Immature natural killer cell (primary cell): ENCODE measurements around the gene LPCAT1. TPM values are rescaled to one million over a fixed set of nuclear protein-coding genes. Genes with fewer than 3 reads are reported as not detected.
A peak's percentile ranks its signal among the peaks of the same experiment; 100 is the strongest.

Experiments used
- DNase-seq, 3 donors: peaks; one replicate each; pipeline ENCODE4 v3.0.0; 2022; ENCODE audit warnings: mixed read lengths in 1 of 3
- H3K27ac Mint-ChIP-seq, 6 donors: one replicate each; pipeline ENCODE4 v1.8.0; 2020; ENCODE audit warnings: mixed read lengths in 6 of 6, mild to moderate bottlenecking in 5 of 6, inconsistent platforms in 4 of 6, moderate library complexity in 3 of 6
- H3K27me3 Mint-ChIP-seq, 3 donors: one replicate each; pipeline ENCODE4 v1.8.0; 2020 to 2021; ENCODE audit warnings: low read depth in 3 of 3, mild to moderate bottlenecking in 3 of 3, mixed read lengths in 3 of 3, moderate library complexity in 3 of 3, inconsistent platforms in 1 of 3
- H3K36me3 Mint-ChIP-seq, 3 donors: one replicate each; pipeline ENCODE4 v1.8.0; 2020; ENCODE audit warnings: mixed read lengths in 3 of 3, inconsistent platforms in 2 of 3, mild to moderate bottlenecking in 2 of 3
- H3K4me1 Mint-ChIP-seq, 2 donors: one replicate each; pipeline ENCODE4 v1.8.0; 2020; ENCODE audit warnings: inconsistent platforms in 2 of 2, mild to moderate bottlenecking in 2 of 2, mixed read lengths in 2 of 2, moderate library complexity in 1 of 2
- H3K4me3 Mint-ChIP-seq, 5 donors: one replicate each; pipeline ENCODE4 v1.8.0; 2020; ENCODE audit warnings: mild to moderate bottlenecking in 5 of 5, mixed read lengths in 5 of 5, inconsistent platforms in 3 of 5, moderate library complexity in 3 of 5
- H3K9me3 Mint-ChIP-seq, 6 donors: one replicate each; pipeline ENCODE4 v1.8.0; 2020; ENCODE audit warnings: mild to moderate bottlenecking in 6 of 6, mixed read lengths in 6 of 6, inconsistent platforms in 4 of 6, moderate library complexity in 3 of 6
- polyA plus RNA-seq, 3 donors: library from polyadenylated mRNA; unstranded; fragments of 300-500 nt; fragmentation: Illumina TruSeq; gene quantifications; one replicate each; pipeline ENCODE4 v1.2.3, GENCODE V29; 2021

The LPCAT1 gene
- polyA plus RNA-seq, 3 donors from 2014 or later, result 107 to 255 (median 144) TPM

DNA sequence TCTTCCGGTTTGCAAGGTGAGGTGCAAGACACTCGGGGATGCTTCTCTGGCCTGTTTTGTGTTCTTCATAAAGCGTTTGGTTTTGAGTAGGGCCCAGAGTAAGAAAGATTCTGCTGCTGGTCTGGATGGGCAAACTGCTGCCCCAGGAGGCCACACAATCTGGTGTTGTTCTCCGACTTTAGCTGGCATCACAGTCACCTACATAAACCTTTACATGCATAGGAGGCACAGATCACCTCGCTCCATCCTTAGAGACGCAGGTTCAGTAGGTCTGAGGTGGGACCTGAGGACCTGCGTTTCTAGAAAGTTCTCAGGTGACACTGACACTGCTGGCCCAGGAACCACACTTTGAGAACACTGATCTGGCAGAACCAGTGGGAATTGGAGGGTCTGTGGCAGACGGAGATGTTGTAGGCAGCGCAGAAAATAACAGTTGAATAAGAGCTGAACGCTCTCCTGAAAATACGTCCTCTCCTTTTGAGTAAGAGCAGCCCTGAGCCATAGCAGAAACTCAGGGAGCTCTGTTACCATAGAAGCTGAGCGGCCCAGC, 74.6 kb downstream of the LPCAT1 start:
- peak overlapping the region in 3 of 5 donors; percentile 18 to 57 (median 50) for H3K4me3 Mint-ChIP-seq
- H3K9me3 Mint-ChIP-seq, result peaks cover 8 to 15% (median 12%) of the 10 kb centered on the region in 6 donors
- H3K27ac Mint-ChIP-seq, result peak overlapping the region in 2 of 6 donors; percentile 8 to 51
- peaks cover 0 to 10% (median 0%) of the 10 kb centered on the region in 3 donors for H3K36me3 Mint-ChIP-seq
- peaks cover 31 to 37% of the 10 kb centered on the region in 2 donors for H3K4me1 Mint-ChIP-seq
- H3K27me3 Mint-ChIP-seq, result peaks cover 7 to 10% (median 9%) of the 10 kb centered on the region in 3 donors
- DNase-seq, result no peak

DNA sequence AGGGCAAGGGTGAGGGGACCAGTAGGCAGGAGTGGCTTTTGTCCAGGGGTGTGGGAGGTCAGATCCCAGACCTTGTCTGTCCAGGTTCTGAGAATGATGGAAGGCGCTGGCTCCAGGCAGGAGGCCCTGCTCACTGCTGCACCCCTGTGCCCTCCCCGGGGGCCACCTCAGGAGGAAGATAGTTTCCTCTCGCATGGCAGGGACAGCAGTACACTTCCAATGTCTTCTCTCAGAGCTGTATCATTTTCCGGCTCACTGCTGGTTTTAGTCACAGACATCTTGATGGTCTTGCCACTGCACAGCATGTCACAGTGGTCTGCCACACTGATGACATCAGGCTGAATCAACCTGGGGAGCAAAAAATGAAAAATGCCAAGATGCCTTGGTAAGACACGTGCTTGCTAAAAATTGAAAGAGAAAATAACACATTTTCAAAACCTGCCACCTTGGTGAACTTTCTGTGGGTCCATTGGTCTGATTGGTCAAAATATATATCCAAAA, 75.2 kb downstream of the LPCAT1 start:
- peaks cover 2 to 9% (median 7%) of the 10 kb centered on the region in 6 donors for H3K9me3 Mint-ChIP-seq
- H3K4me1 Mint-ChIP-seq, result peaks cover 36 to 40% of the 10 kb centered on the region in 2 donors
- H3K27ac Mint-ChIP-seq, result peak overlapping the region in 5 of 6 donors; percentile 8 to 70 (median 41)
- peak overlapping the region in 4 of 5 donors; percentile 18 to 57 (median 48) for H3K4me3 Mint-ChIP-seq
- H3K36me3 Mint-ChIP-seq, result peaks cover 0 to 7% (median 0%) of the 10 kb centered on the region in 3 donors
- peaks cover 7 to 11% (median 10%) of the 10 kb centered on the region in 3 donors for H3K27me3 Mint-ChIP-seq
- DNase-seq, result peak; percentile 41 to 58 (median 51)

- Mint-ChIP-seq H3K4me3 (peak overlapping the region in 2 of 5 donors; percentile 7 to 50), H3K27ac (peak overlapping the region in 1 of 6 donors; percentile 22), H3K4me1 (peaks cover 36 to 40% of the 10 kb centered on the region in 2 donors), H3K9me3 (peaks cover 0 to 3% (median under 1%) of the 10 kb centered on the region in 6 donors), H3K36me3 (no peaks in the 10 kb centered on the region), H3K27me3 (peaks cover 7 to 16% (median 11%) of the 10 kb centered on the region in 3 donors)
- peak in 1 of 3 donors; percentile 33 for DNase-seq
Observed at GRCh38 chr5:1447671-1448361, 75.9 kb downstream of the LPCAT1 start.

- peak overlapping the region in 3 of 5 donors; percentile 7 to 41 (median 40) for H3K4me3 Mint-ChIP-seq
- H3K9me3 Mint-ChIP-seq, result peaks cover 0 to 3% (median 0%) of the 10 kb centered on the region in 6 donors
- H3K27ac Mint-ChIP-seq, result no peak overlapping the region
- DNase-seq, result no peak
- H3K4me1 Mint-ChIP-seq, result peaks cover 36 to 40% of the 10 kb centered on the region in 2 donors
- H3K27me3 Mint-ChIP-seq, result peaks cover 7 to 16% (median 11%) of the 10 kb centered on the region in 3 donors
- no peaks in the 10 kb centered on the region for H3K36me3 Mint-ChIP-seq
Observed at GRCh38 chr5:1446602-1447343, 77.0 kb downstream of the LPCAT1 start.

DNA sequence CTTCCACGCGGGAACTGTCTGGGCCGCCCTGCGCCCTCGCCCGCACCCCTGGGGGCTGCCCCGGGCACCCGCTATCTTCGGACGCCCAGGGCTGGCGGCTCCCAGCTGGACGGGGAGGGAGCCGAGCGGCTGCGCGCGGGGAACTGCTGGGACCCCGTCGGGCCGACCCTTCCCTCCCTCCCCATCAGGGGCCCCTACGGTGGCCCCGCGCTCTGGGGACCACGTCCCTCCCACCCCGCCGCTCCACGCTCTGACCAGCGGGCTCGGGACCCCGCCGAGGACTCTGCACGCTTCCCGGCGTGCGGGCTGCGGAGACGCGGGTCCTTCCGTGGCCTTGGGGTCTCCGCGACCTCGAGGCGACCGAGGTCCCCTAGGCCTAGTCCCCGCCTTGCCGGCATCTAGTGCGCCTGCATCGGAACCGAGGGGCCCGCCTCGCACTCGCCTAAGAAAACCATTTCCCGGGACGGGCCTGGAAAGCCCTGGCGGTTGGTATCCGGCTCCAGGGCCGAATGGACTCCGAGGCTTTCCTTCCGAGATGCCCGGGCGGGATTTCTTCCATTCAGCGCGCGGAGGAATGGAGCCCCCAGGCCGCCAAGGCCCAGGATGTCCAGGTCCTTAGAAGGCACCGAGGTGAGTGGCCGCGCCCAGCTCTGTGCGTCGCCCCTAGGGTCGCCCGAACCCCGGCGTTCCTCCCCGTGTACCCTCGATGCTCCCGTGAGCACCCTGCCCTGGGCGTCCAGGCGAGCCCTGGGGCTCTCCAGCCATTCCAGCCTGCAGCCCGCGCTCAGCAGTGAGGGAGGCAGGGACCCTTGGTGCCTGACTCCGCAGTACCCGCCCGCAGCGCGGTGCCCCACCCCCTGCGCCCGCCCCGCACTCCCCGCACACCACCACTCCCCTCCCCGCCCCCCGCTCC, 77.8 kb downstream of the LPCAT1 start:
- Mint-ChIP-seq H3K4me3 (peak overlapping the region in 1 of 5 donors; percentile 41), H3K4me1 (peaks cover 36 to 40% of the 10 kb centered on the region in 2 donors), H3K27me3 (peaks cover 7 to 18% (median 13%) of the 10 kb centered on the region in 3 donors), H3K9me3 (peaks cover 0 to 2% (median 0%) of the 10 kb centered on the region in 6 donors), H3K27ac (no peak overlapping the region), H3K36me3 (no peaks in the 10 kb centered on the region)
- DNase-seq, result no peak

DNA sequence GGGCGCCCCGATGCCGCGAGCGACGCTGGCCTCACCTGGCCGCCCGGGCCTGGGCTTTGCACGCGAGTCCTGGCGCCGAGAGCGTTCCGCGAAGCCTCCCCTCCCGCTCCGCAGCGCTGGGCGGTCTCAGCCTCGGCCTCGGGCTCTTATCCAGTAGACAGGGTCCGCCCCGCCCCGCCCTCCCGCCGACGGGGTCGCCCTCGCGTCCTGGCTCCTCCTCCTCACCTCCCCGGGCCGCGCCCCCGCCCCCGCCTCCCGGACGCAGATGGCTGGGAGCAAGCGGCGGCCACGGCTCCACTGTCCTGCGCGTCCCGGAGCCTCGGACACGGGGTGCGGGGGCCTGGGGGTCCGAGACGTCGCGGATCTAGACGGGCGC, 78.5 kb downstream of the LPCAT1 start, which contains the start of gene SLC6A3:
SLC6A3 (minus strand) TSS at position 128 of the 376 bp plus-strand sequence. CDS start 2,243 bp downstream, outside the sequence.
- peaks cover 5 to 22% (median 17%) of the 10 kb centered on the region in 3 donors for H3K27me3 Mint-ChIP-seq
- DNase-seq, result no peak
- no peak within 1 kb of the TSS for H3K27ac Mint-ChIP-seq

GRCh38 chr5:1444361-1445189, 79.2 kb downstream of the LPCAT1 start:
- H3K27me3 Mint-ChIP-seq, result peaks cover 9 to 25% (median 17%) of the 10 kb centered on the region in 3 donors
- peaks cover 0 to 2% (median 0%) of the 10 kb centered on the region in 6 donors for H3K9me3 Mint-ChIP-seq
- peak overlapping the region in 4 of 5 donors; percentile 21 to 74 (median 61) for H3K4me3 Mint-ChIP-seq
- peaks cover 0 to 3% (median 0%) of the 10 kb centered on the region in 3 donors for H3K36me3 Mint-ChIP-seq
- H3K4me1 Mint-ChIP-seq, result peaks cover 35 to 40% of the 10 kb centered on the region in 2 donors
- no peak overlapping the region for H3K27ac Mint-ChIP-seq
- DNase-seq, result no peak

More for the DNA sequence above, 78.5 kb downstream of the LPCAT1 start, which contains the start of gene SLC6A3:
- peaks cover 0 to 2% (median 0%) of the 10 kb centered on the region in 6 donors for H3K9me3 Mint-ChIP-seq
- H3K36me3 Mint-ChIP-seq, result peaks cover 0 to under 1% (median 0%) of the 10 kb centered on the region in 3 donors
- peak within 1 kb of the TSS in 4 of 5 donors; percentile 21 to 74 (median 61) for H3K4me3 Mint-ChIP-seq
- peaks cover 36 to 40% of the 10 kb centered on the region in 2 donors for H3K4me1 Mint-ChIP-seq

GRCh38 chr5:1443991-1444360, 79.8 kb downstream of the LPCAT1 start:
- Mint-ChIP-seq H3K27ac (no peak overlapping the region), H3K9me3 (peaks cover 0 to 2% (median 0%) of the 10 kb centered on the region in 6 donors), H3K4me3 (peak overlapping the region in 4 of 5 donors; percentile 42 to 74 (median 61)), H3K27me3 (peaks cover 9 to 25% (median 17%) of the 10 kb centered on the region in 3 donors), H3K4me1 (peaks cover 32 to 34% of the 10 kb centered on the region in 2 donors), H3K36me3 (peaks cover 0 to 3% (median 0%) of the 10 kb centered on the region in 3 donors)
- DNase-seq, result no peak

DNA sequence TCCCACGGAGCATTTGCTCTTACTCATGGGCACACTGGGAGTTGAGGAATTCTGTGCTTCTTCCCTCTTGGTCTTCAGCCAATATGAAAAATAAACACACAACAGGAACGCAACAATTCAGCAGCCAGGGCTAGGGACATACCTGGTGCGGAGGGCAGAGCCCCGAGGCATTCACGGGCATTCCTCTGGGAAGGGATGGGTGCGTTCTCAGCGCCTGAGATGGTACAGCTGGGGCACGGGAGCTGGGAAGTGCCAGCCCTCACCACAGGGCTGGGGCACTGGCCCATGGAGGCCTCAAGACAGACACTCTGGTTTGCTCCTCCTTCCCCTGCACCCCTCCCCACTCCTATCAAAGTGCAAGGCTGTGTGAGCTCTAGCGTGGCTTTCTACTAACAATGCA, 80.6 kb downstream of the LPCAT1 start:
- peaks cover 24 to 26% of the 10 kb centered on the region in 2 donors for H3K4me1 Mint-ChIP-seq
- H3K27me3 Mint-ChIP-seq, result peaks cover 11 to 25% (median 14%) of the 10 kb centered on the region in 3 donors
- H3K27ac Mint-ChIP-seq, result no peak overlapping the region
- H3K36me3 Mint-ChIP-seq, result peaks cover 0 to 3% (median 0%) of the 10 kb centered on the region in 3 donors
- no peak for DNase-seq
- peaks cover 0 to 2% (median 0%) of the 10 kb centered on the region in 6 donors for H3K9me3 Mint-ChIP-seq
- H3K4me3 Mint-ChIP-seq, result peak overlapping the region in 1 of 5 donors; percentile 21

DNA sequence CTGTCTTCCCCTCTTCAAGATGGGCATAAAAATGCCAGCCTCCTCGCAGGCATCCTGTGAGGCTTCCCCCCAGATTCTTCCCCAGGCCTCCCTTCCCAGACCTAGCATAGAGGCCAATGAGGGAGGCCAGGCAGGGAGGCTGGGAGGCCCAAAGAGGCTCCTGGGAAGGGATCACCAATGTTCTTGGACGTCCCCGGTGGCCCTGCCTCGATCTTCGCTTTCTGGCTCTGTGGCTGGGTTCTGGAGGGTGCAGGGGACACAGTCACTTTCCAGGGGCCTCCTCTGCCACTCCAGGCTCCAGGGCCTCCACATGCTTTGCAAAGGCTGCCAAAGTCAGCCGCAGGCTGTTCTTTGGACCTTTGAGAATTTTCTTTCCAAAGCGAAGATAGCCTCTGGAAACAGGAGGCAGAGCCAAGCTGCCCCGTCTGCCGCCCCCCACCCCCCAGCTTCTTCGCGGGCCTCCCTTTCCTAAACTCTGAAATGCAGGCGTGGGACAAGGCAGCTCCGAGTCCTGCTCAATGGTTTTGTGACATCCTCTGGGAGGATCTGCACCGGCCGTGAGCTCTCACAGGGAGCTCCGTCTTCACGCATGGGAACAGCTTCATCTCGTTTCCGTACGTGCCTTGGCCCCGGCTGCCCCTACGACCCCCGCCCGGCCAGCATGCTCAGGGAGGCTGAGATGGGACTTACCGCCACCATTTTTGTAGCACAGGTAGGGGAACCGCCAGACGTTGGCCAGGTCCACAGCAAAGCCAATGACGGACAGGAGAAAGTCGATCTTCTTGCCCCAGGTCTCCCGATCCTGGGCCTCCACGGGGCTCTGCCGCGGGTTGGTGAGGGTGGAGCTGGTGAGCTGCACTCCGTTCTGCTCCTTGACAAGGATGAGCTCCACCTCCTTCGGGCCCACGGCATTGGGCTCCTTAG, 81.3 kb downstream of the LPCAT1 start:
- Mint-ChIP-seq H3K4me3 (no peak overlapping the region), H3K27ac (no peak overlapping the region)
- no peak for DNase-seq

More for the DNA sequence above, 81.3 kb downstream of the LPCAT1 start:
- Mint-ChIP-seq H3K27me3 (peaks cover 11 to 25% (median 13%) of the 10 kb centered on the region in 3 donors), H3K9me3 (peaks cover 0 to 2% (median 0%) of the 10 kb centered on the region in 6 donors), H3K4me1 (peaks cover 17 to 19% of the 10 kb centered on the region in 2 donors), H3K36me3 (peaks cover 0 to 3% (median 0%) of the 10 kb centered on the region in 3 donors)
